ENCODE data around the gene LRRC43.

The LRRC43 gene

GRCh38 chr12:122228092-122228491 is 45.2 kb downstream of the LRRC43 start:
- no peak for DNase-seq

- no peak for DNase-seq
Measured at GRCh38 chr12:122230798-122231197, 47.9 kb downstream of the LRRC43 start.

GRCh38 chr12:122232691-122233090 is 49.8 kb downstream of the LRRC43 start:
- DNase-seq, result no peak

GRCh38 chr12:122235741-122236140 is 52.8 kb downstream of the LRRC43 start:
- DNase-seq, result no peak

GRCh38 chr12:122238861-122239260 is 55.9 kb downstream of the LRRC43 start:
- DNase-seq, result no peak

GRCh38 chr12:122243965-122244364 is 61.0 kb downstream of the LRRC43 start:
- DNase-seq, result no peak

- peak in 1 of 2 donors; percentile 17 for DNase-seq
Measured at GRCh38 chr12:122244565-122245371, 61.8 kb downstream of the LRRC43 start.

GRCh38 chr12:122245553-122245952 is 62.6 kb downstream of the LRRC43 start:
- no peak for DNase-seq

- no peak for DNase-seq
Measured at GRCh38 chr12:122250047-122250446, 67.1 kb downstream of the LRRC43 start.

- no peak for DNase-seq
Measured at GRCh38 chr12:122250536-122250935, 67.6 kb downstream of the LRRC43 start.

Measured in activated CD4-positive, alpha-beta T cell treated with anti-CD3 and anti-CD28 coated beads for 4 hours (primary cell).